NCI-H510A treated with DMSO at 0.1 percent for 48 hours (cell line): ENCODE results near the gene NOP9.
A peak's percentile ranks its signal among the peaks of the same experiment; 100 is the strongest.
"Not testable (repeated sequence)": the region's sequence is repeated elsewhere in the genome, so short reads cannot be mapped to it uniquely, and the experiment has no call there.

Source experiments
- DNase-seq: peaks from one replicate; lab custom pipeline; 2025; lab: John Stamatoyannopoulos, UW

NOP9 gene

GRCh38 chr14:24349742-24350141 is 50.1 kb downstream of the NOP9 start:
- DNase-seq = no peak

- DNase-seq = peak; percentile 18
Measured at GRCh38 chr14:24351517-24351916, 51.9 kb downstream of the NOP9 start.

GRCh38 chr14:24353559-24354481 is 54.2 kb downstream of the NOP9 start:
- DNase-seq = no peak

- not testable (repeated sequence) for DNase-seq
Measured at GRCh38 chr14:24354482-24354825, 54.8 kb downstream of the NOP9 start.

- DNase-seq = no peak
Measured at GRCh38 chr14:24355009-24355408, 55.4 kb downstream of the NOP9 start.

- DNase-seq = no peak
Measured at GRCh38 chr14:24356208-24356607, 56.6 kb downstream of the NOP9 start.
